Activated naive CD8-positive, alpha-beta T cell treated with anti-CD3 and anti-CD28 coated beads, Interleukin-2, amount 10 ng/mL, durations not matched to agents 7 days and 5 days (primary cell): ENCODE results near the gene TAS2R1. TPM values are rescaled to one million over a fixed set of nuclear protein-coding genes. Genes with fewer than 3 reads are reported as not detected.

ENCODE experiments used
- ATAC-seq: fragments of 150-1000 bp; cut with Tn5 transposase; one replicate; pipeline ENCODE4 v1.10.0; 2021; ENCODE audit warnings: low read depth, moderate library complexity
- POLR2A ChIA-PET: fragments of 350-600 bp; sonication (Branson Sonifier 250); formaldehyde crosslinking; loops from one replicate; lab custom pipeline; 2021; ENCODE audit warnings: antibody characterized with exemption; lab: Charles Lee
- DNase-seq: peaks from one replicate; pipeline ENCODE4 v3.0.0; 2021
- H3K27ac Mint-ChIP-seq: one replicate; pipeline ENCODE4 v1.8.0; 2022; ENCODE audit warnings: mild to moderate bottlenecking, mixed read lengths
- H3K27me3 Mint-ChIP-seq: one replicate; pipeline ENCODE4 v1.8.0; 2022; ENCODE audit warnings: mild to moderate bottlenecking, moderate library complexity, mixed read lengths
- H3K36me3 Mint-ChIP-seq: one replicate; pipeline ENCODE4 v1.8.0; 2021; ENCODE audit warnings: mild to moderate bottlenecking, mixed read lengths
- H3K4me1 Mint-ChIP-seq: one replicate; pipeline ENCODE4 v1.8.0; 2021; ENCODE audit warnings: mixed read lengths
- H3K4me3 Mint-ChIP-seq: one replicate; pipeline ENCODE4 v1.8.0; 2022; ENCODE audit warnings: mild to moderate bottlenecking, moderate library complexity, mixed read lengths
- H3K9me3 Mint-ChIP-seq: one replicate; pipeline ENCODE4 v1.8.0; 2021; ENCODE audit warnings: mixed read lengths
- total RNA-seq, 2 experiments: library from RNA; stranded (reverse); gene quantifications; one replicate each; pipeline ENCODE4 v1.2.3, GENCODE V29; 2021

TAS2R1 gene
- total RNA-seq, 2 experiments from 2014 or later = not detected

GRCh38 chr5:9594913-9595312 lies 35.2 kb downstream of the TAS2R1 start:
- DNase-seq = no peak
- Mint-ChIP-seq H3K27ac (no peak overlapping the region), H3K4me3 (no peak overlapping the region), H3K36me3 (no peaks in the 10 kb centered on the region), H3K27me3 (no peaks in the 10 kb centered on the region), H3K9me3 (no peaks in the 10 kb centered on the region), H3K4me1 (no peaks in the 10 kb centered on the region)
- no peak for ATAC-seq
- POLR2A ChIA-PET = no interaction called here

- POLR2A ChIA-PET = no interaction called here
- no peak for ATAC-seq
- Mint-ChIP-seq H3K36me3 (no peaks in the 10 kb centered on the region), H3K4me1 (no peaks in the 10 kb centered on the region), H3K27ac (no peak overlapping the region), H3K27me3 (no peaks in the 10 kb centered on the region), H3K4me3 (no peak overlapping the region), H3K9me3 (no peaks in the 10 kb centered on the region)
- no peak for DNase-seq
Measured at GRCh38 chr5:9589049-9589835, 40.9 kb downstream of the TAS2R1 start.

DNA sequence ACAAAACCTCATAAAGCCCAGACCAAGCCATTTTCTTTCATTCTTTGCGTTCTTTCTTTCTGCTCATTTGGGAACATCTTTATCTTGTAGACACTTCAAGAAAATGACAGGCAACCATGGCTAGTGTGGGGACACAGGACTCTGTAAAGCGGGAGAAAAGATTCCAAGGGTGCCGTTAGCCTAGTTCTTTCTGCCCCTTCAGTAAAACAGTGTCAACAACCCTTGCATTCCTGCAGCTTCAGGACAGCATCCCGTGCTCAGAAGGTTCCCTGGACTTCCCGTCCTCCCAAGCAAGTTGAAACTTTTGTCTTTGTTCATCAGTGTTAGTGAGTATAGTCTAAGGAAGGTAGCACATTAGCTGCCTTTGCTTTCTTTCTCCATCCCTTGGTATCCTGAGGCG lies 41.9 kb downstream of the TAS2R1 start:
- Mint-ChIP-seq H3K9me3 (no peaks in the 10 kb centered on the region), H3K36me3 (no peaks in the 10 kb centered on the region), H3K27ac (no peak overlapping the region), H3K4me3 (no peak overlapping the region), H3K27me3 (no peaks in the 10 kb centered on the region), H3K4me1 (no peaks in the 10 kb centered on the region)
- no peak for DNase-seq
- POLR2A ChIA-PET = no interaction called here
- no peak for ATAC-seq

GRCh38 chr5:9587135-9587534 lies 43.0 kb downstream of the TAS2R1 start:
- no peaks in the 10 kb centered on the region for H3K4me1 Mint-ChIP-seq
- no peak for ATAC-seq
- H3K9me3 Mint-ChIP-seq = no peaks in the 10 kb centered on the region
- H3K36me3 Mint-ChIP-seq = no peaks in the 10 kb centered on the region
- H3K27ac Mint-ChIP-seq = no peak overlapping the region
- no peaks in the 10 kb centered on the region for H3K27me3 Mint-ChIP-seq
- POLR2A ChIA-PET = no interaction called here
- H3K4me3 Mint-ChIP-seq = no peak overlapping the region
- no peak for DNase-seq

- POLR2A ChIA-PET = no interaction called here
- Mint-ChIP-seq H3K27ac (no peak overlapping the region), H3K4me1 (no peaks in the 10 kb centered on the region), H3K4me3 (no peak overlapping the region), H3K9me3 (no peaks in the 10 kb centered on the region), H3K36me3 (no peaks in the 10 kb centered on the region), H3K27me3 (no peaks in the 10 kb centered on the region)
- no peak for ATAC-seq
- no peak for DNase-seq
Measured at GRCh38 chr5:9582406-9582805, 47.7 kb downstream of the TAS2R1 start.

Other genes with a start within 250 kb of the TAS2R1 start
- gene SEMA5A, start 84.3 kb downstream of the TAS2R1 start, total RNA-seq = under 1 TPM; 0.03 to 0.14 TPM